K562 (cell line): ENCODE results near the gene SVIP. TPM values are rescaled to one million over a fixed set of nuclear protein-coding genes. Genes with fewer than 3 reads are reported as not detected.
A peak's percentile ranks its signal among the peaks of the same experiment; 100 is the strongest.

ENCODE experiments used
- EGR1 ChIP-seq: fragments of 450-650 bp; conservative IDR thresholded peaks from 2 replicates; pipeline ENCODE4 v1.6.1; 2017; ENCODE audit warnings: mild to moderate bottlenecking
- HIVEP1 ChIP-seq: fragments of 250-450 bp; sonication (Bioruptor Pico); IDR thresholded peaks from 2 replicates; pipeline ENCODE4 v1.4.0; 2020; ENCODE audit warnings: mild to moderate bottlenecking
- MCM2 ChIP-seq: fragments of 450-650 bp; IDR thresholded peaks from 2 replicates; pipeline ENCODE4 v1.6.1; 2017; ENCODE audit warnings: low read depth, mild to moderate bottlenecking
- PHF21A ChIP-seq: fragments of 450-650 bp; IDR thresholded peaks from 2 replicates; pipeline ENCODE4 v1.6.1; 2017; ENCODE audit warnings: low read depth, borderline replicate concordance
- PTBP1 ChIP-seq: fragments of 200-400 bp; formaldehyde crosslinking; IDR thresholded peaks from 2 replicates; pipeline ENCODE4 v1.6.1; 2017; ENCODE audit warnings: low read depth, low read length
- TBL1XR1 ChIP-seq, 2 experiments: IDR thresholded peaks; 2 replicates each; pipeline ENCODE4 v1.6.1; 2012; ENCODE audit warnings: improper control_type of control experiment in 2 of 2, low read length in 2 of 2, mild to moderate bottlenecking in 1 of 2
- ZNF507 ChIP-seq: conservative IDR thresholded peaks from 2 replicates; pipeline ENCODE4 v1.6.1; 2017; ENCODE audit warnings: missing genetic modification characterization, missing compliant biosample characterization
- ZNF695 ChIP-seq: fragments of 450-650 bp; formaldehyde crosslinking; IDR thresholded peaks from 2 replicates; pipeline ENCODE4 v1.4.0; 2020; ENCODE audit warnings: mild to moderate bottlenecking, moderate library complexity
- polyA plus RNA-seq, 8 experiments: library from polyadenylated mRNA; depleted of rRNA in 4 of 8; stranded (reverse) in 5 of 8; unstranded in 3 of 8; fragments of >200 nt; fragmentation: Nextera tagmentation in 2 of 8; fragmentation: Illumina TruSeq in 1 of 8; extraction: Ambion mirVana in 2 of 8; extraction: Trizol in 1 of 8; gene quantifications; 2 replicates each; pipeline versions ENCODE4 v1.2.1 to v1.2.3, GENCODE V29; 2011 to 2014; ENCODE audit warnings: inconsistent platforms in 1 of 8, missing spikeins in 1 of 8
- total RNA-seq, 7 experiments: library from RNA; depleted of rRNA in 6 of 7; stranded (reverse); fragments of >200 nt in 6 of 7; fragmentation: Illumina TruSeq in 2 of 7; extraction: Trizol in 2 of 7; gene quantifications; 2 replicates each; pipeline versions ENCODE4 v1.2.1 to v1.2.3, GENCODE V29; 2011 to 2021; ENCODE audit warnings: low replicate concordance in 1 of 7
- TF ChIP-seq, protein P1 (sequence below), 2 experiments: fragments of 450-650 bp; formaldehyde crosslinking in 1 of 2; IDR thresholded peaks; 2 replicates each; pipeline versions ENCODE4 v1.4.0 to v1.6.1; 2014 to 2020; ENCODE audit warnings: mild to moderate bottlenecking in 2 of 2, borderline replicate concordance in 1 of 2, low read depth in 1 of 2
- TF ChIP-seq, protein P2 (sequence below): fragments of 200-800 bp; sonication (Bioruptor generic); IDR thresholded peaks from 2 replicates; pipeline ENCODE4 v1.6.1; 2017; ENCODE audit warnings: missing genetic modification characterization, missing compliant biosample characterization
- TF ChIP-seq, protein P3 (sequence below): sonication (generic); formaldehyde crosslinking; IDR thresholded peaks from 2 replicates; pipeline ENCODE4 v1.8.1; 2022; ENCODE audit warnings: missing genetic modification reagents
- TF ChIP-seq, protein P4 (sequence below): sonication (generic); formaldehyde crosslinking; IDR thresholded peaks from 2 replicates; pipeline ENCODE4 v1.8.1; 2023; ENCODE audit warnings: mild to moderate bottlenecking, missing genetic modification reagents
- TF ChIP-seq, protein P5 (sequence below): fragments of 450-650 bp; IDR thresholded peaks from 2 replicates; pipeline ENCODE4 v1.6.1; 2016; ENCODE audit warnings: antibody characterized with exemption

The SVIP gene
- total and polyA plus RNA-seq, 9 of the 15 experiments (the other 6 are each of a cell fraction or from before 2014, with no cell fraction given) = 17.9 to 62.5 (median 47.5) TPM

DNA sequence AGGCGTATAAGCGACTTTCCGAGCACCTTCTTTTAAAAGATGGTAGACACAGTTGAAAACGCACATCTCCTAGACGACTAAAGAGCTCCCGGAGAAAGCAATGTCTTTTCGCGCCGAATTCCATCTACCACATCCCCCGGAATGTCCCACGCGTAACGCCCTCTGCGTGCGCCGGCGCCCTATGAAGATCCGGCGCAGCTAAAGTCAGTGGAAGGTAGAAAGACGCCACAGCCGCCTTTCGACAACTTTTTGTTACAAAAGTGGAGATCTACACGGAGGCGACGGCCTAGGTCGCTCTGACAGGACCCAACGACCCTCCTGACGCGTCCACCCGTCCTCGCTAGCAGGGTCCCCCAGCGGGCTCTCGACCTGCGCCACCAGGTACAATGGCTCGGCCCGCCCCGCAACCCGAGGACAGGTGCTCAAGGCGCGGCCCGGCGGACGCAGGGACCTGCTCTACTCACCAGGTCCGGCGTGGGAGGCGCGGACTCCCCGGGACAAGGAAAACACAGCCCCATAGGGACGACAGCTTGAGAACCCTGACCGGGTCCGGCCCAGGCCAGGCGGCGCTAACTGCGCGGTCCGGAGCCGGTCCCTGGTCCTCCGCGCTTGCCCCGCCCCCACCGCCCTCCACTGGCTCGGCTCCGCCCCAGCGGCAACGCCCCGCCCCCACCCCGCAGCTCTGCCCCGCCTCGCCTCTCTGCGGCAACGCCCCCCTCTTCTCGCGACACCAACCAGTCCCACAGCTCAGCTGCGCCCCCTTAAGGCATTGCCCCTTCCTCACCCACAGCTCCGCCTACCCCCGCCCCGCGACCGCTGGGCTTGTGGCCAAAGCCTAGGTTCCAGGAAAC, at the start of gene SVIP (continued):
- TF ChIP-seq, protein P1, sequence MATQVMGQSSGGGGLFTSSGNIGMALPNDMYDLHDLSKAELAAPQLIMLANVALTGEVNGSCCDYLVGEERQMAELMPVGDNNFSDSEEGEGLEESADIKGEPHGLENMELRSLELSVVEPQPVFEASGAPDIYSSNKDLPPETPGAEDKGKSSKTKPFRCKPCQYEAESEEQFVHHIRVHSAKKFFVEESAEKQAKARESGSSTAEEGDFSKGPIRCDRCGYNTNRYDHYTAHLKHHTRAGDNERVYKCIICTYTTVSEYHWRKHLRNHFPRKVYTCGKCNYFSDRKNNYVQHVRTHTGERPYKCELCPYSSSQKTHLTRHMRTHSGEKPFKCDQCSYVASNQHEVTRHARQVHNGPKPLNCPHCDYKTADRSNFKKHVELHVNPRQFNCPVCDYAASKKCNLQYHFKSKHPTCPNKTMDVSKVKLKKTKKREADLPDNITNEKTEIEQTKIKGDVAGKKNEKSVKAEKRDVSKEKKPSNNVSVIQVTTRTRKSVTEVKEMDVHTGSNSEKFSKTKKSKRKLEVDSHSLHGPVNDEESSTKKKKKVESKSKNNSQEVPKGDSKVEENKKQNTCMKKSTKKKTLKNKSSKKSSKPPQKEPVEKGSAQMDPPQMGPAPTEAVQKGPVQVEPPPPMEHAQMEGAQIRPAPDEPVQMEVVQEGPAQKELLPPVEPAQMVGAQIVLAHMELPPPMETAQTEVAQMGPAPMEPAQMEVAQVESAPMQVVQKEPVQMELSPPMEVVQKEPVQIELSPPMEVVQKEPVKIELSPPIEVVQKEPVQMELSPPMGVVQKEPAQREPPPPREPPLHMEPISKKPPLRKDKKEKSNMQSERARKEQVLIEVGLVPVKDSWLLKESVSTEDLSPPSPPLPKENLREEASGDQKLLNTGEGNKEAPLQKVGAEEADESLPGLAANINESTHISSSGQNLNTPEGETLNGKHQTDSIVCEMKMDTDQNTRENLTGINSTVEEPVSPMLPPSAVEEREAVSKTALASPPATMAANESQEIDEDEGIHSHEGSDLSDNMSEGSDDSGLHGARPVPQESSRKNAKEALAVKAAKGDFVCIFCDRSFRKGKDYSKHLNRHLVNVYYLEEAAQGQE (IDR thresholded peaks at IDR 0.05; ENCODE audit: borderline replicate concordance) = no peak
- TF ChIP-seq, protein P1 (CRISPR knock-in tag; IDR thresholded peaks at IDR 0.05; ENCODE audit: low read depth) = 0 out of 2 replicates have a peak, but pooled peaks have one; percentile 62
- no peak for TF ChIP-seq HIVEP1 (CRISPR knock-in tag)
- TF ChIP-seq, protein P2, sequence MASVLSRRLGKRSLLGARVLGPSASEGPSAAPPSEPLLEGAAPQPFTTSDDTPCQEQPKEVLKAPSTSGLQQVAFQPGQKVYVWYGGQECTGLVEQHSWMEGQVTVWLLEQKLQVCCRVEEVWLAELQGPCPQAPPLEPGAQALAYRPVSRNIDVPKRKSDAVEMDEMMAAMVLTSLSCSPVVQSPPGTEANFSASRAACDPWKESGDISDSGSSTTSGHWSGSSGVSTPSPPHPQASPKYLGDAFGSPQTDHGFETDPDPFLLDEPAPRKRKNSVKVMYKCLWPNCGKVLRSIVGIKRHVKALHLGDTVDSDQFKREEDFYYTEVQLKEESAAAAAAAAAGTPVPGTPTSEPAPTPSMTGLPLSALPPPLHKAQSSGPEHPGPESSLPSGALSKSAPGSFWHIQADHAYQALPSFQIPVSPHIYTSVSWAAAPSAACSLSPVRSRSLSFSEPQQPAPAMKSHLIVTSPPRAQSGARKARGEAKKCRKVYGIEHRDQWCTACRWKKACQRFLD (CRISPR knock-in tag) = 0 out of 2 replicates have a peak, but pooled peaks have one; percentile 28
- TF ChIP-seq TBL1XR1 (IDR thresholded peaks at IDR 0.05; ENCODE audit: low read length in 2 of 2) = no peak
- no peak for TF ChIP-seq PHF21A
- TF ChIP-seq, protein P3, sequence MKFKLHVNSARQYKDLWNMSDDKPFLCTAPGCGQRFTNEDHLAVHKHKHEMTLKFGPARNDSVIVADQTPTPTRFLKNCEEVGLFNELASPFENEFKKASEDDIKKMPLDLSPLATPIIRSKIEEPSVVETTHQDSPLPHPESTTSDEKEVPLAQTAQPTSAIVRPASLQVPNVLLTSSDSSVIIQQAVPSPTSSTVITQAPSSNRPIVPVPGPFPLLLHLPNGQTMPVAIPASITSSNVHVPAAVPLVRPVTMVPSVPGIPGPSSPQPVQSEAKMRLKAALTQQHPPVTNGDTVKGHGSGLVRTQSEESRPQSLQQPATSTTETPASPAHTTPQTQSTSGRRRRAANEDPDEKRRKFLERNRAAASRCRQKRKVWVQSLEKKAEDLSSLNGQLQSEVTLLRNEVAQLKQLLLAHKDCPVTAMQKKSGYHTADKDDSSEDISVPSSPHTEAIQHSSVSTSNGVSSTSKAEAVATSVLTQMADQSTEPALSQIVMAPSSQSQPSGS = no peak
- no peak for TF ChIP-seq ZNF695
- TF ChIP-seq, protein P4, sequence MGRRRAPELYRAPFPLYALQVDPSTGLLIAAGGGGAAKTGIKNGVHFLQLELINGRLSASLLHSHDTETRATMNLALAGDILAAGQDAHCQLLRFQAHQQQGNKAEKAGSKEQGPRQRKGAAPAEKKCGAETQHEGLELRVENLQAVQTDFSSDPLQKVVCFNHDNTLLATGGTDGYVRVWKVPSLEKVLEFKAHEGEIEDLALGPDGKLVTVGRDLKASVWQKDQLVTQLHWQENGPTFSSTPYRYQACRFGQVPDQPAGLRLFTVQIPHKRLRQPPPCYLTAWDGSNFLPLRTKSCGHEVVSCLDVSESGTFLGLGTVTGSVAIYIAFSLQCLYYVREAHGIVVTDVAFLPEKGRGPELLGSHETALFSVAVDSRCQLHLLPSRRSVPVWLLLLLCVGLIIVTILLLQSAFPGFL (CRISPR knock-in tag) = no peak
- no peak for TF ChIP-seq ZNF507 (tag)
- TF ChIP-seq PTBP1 = no peak
- TF ChIP-seq, protein P5, sequence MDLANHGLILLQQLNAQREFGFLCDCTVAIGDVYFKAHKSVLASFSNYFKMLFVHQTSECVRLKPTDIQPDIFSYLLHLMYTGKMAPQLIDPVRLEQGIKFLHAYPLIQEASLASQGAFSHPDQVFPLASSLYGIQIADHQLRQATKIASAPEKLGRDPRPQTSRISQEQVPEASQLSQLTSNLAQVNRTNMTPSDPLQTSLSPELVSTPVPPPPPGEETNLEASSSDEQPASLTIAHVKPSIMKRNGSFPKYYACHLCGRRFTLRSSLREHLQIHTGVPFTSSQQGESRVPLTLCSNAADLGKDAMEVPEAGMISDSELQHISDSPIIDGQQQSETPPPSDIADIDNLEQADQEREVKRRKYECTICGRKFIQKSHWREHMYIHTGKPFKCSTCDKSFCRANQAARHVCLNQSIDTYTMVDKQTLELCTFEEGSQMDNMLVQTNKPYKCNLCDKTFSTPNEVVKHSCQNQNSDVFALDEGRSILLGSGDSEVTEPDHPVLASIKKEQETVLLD = no peak
- peak; percentile 48 for TF ChIP-seq EGR1
- TF ChIP-seq MCM2 = no peak
